ENCODE data around the gene PROCA1. TPM values are rescaled to one million over a fixed set of nuclear protein-coding genes. Genes with fewer than 3 reads are reported as not detected.

The PROCA1 gene
- total RNA-seq, 2 donors from 2014 or later = 28.7 to 41.6 TPM

GRCh38 chr17:28702752-28703150, 8.9 kb downstream of the PROCA1 start:
- WGBS, 2 experiments (ENCODE audit: insufficient coverage in 1 of 2, insufficient read length in 1 of 2) = 75 to 78% methylated on average over 1 to 3 of the region's 3 CpGs
- H3K27ac Mint-ChIP-seq = peak overlapping the region; percentile 46
- H3K27me3 Mint-ChIP-seq (ENCODE audit: insufficient read depth) = no peaks in the 10 kb centered on the region
- Histone ChIP-seq H3K4me1 (ENCODE audit: control insufficient read depth, insufficient read depth, low read length) (peaks cover 9% of the 10 kb centered on the region), H3K4me3 (ENCODE audit: low read length) (no peak overlapping the region), H3K9ac (ENCODE audit: extremely low read depth, low read length, poor library complexity, severe bottlenecking) (no peak overlapping the region), H3K27me3 (ENCODE audit: control insufficient read depth, insufficient read depth, low read length, poor library complexity, severe bottlenecking) (no peaks in the 10 kb centered on the region), H3K27ac (ENCODE audit: low read depth, low read length) (peak overlapping the region; percentile 47), H3K9me3 (ENCODE audit: control insufficient read depth, low read length) (no peaks in the 10 kb centered on the region), H3K36me3 (ENCODE audit: control insufficient read depth, insufficient read depth, low read length) (peaks cover 55% of the 10 kb centered on the region)
- peaks cover 54% of the 10 kb centered on the region for H3K36me3 Mint-ChIP-seq (ENCODE audit: low read depth)
- H3K4me1 Mint-ChIP-seq = peaks cover 19% of the 10 kb centered on the region
- no peak for DNase-seq
- no peak for TF ChIP-seq CTCF (conservative IDR thresholded peaks at IDR 0.05)
- H3K9me3 Mint-ChIP-seq = no peaks in the 10 kb centered on the region
- no peak overlapping the region for H3K4me3 Mint-ChIP-seq

- TF ChIP-seq CTCF (conservative IDR thresholded peaks at IDR 0.05) = no peak
- peaks cover 60% of the 10 kb centered on the region for H3K36me3 ChIP-seq (ENCODE audit: control insufficient read depth, insufficient read depth, low read length)
- peaks cover 15% of the 10 kb centered on the region for H3K4me1 ChIP-seq (ENCODE audit: control insufficient read depth, insufficient read depth, low read length)
- H3K27me3 Mint-ChIP-seq (ENCODE audit: insufficient read depth) = no peaks in the 10 kb centered on the region
- H3K4me3 Mint-ChIP-seq = no peak overlapping the region
- peak overlapping the region; percentile 47 for H3K27ac ChIP-seq (ENCODE audit: low read depth, low read length)
- H3K4me3 ChIP-seq (ENCODE audit: low read length) = no peak overlapping the region
- DNase-seq = no peak
- H3K36me3 Mint-ChIP-seq (ENCODE audit: low read depth) = peaks cover 58% of the 10 kb centered on the region
- H3K9me3 ChIP-seq (ENCODE audit: control insufficient read depth, low read length) = no peaks in the 10 kb centered on the region
- H3K27ac Mint-ChIP-seq = peak overlapping the region; percentile 46
- 92% methylated on average over 6 to 10 of the region's 10 CpGs for WGBS, 2 experiments (ENCODE audit: insufficient coverage in 1 of 2, insufficient read length in 1 of 2)
- H3K4me1 Mint-ChIP-seq = peaks cover 17% of the 10 kb centered on the region
- H3K9ac ChIP-seq (ENCODE audit: extremely low read depth, low read length, poor library complexity, severe bottlenecking) = no peak overlapping the region
- H3K27me3 ChIP-seq (ENCODE audit: control insufficient read depth, insufficient read depth, low read length, poor library complexity, severe bottlenecking) = no peaks in the 10 kb centered on the region
- H3K9me3 Mint-ChIP-seq = no peaks in the 10 kb centered on the region
Measured at GRCh38 chr17:28702026-28702751, 9.5 kb downstream of the PROCA1 start.

- Mint-ChIP-seq H3K27ac (peak overlapping the region; percentile 30), H3K9me3 (no peaks in the 10 kb centered on the region), H3K4me1 (peaks cover 15% of the 10 kb centered on the region), H3K27me3 (ENCODE audit: insufficient read depth) (no peaks in the 10 kb centered on the region), H3K36me3 (ENCODE audit: low read depth) (peaks cover 67% of the 10 kb centered on the region), H3K4me3 (no peak overlapping the region)
- Histone ChIP-seq H3K4me3 (ENCODE audit: low read length) (no peak overlapping the region), H3K27me3 (ENCODE audit: control insufficient read depth, insufficient read depth, low read length, poor library complexity, severe bottlenecking) (no peaks in the 10 kb centered on the region), H3K9me3 (ENCODE audit: control insufficient read depth, low read length) (no peaks in the 10 kb centered on the region), H3K27ac (ENCODE audit: low read depth, low read length) (no peak overlapping the region), H3K9ac (ENCODE audit: extremely low read depth, low read length, poor library complexity, severe bottlenecking) (no peak overlapping the region), H3K36me3 (ENCODE audit: control insufficient read depth, insufficient read depth, low read length) (peaks cover 73% of the 10 kb centered on the region), H3K4me1 (ENCODE audit: control insufficient read depth, insufficient read depth, low read length) (peaks cover 15% of the 10 kb centered on the region)
- 93 to 95% methylated on average over 2 to 10 of the region's 10 CpGs for WGBS, 2 experiments (ENCODE audit: insufficient coverage in 1 of 2, insufficient read length in 1 of 2)
- TF ChIP-seq CTCF (conservative IDR thresholded peaks at IDR 0.05) = peak; percentile 20
- no peak for DNase-seq
Measured at GRCh38 chr17:28700830-28701492, 10.7 kb downstream of the PROCA1 start.
